ENCODE measurements around the gene TSPAN9.

GRCh38 chr12:3101309-3102024 is 24.3 kb downstream of the TSPAN9 start:
- TF ChIP-seq, protein P1, sequence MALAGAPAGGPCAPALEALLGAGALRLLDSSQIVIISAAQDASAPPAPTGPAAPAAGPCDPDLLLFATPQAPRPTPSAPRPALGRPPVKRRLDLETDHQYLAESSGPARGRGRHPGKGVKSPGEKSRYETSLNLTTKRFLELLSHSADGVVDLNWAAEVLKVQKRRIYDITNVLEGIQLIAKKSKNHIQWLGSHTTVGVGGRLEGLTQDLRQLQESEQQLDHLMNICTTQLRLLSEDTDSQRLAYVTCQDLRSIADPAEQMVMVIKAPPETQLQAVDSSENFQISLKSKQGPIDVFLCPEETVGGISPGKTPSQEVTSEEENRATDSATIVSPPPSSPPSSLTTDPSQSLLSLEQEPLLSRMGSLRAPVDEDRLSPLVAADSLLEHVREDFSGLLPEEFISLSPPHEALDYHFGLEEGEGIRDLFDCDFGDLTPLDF (CRISPR knock-in tag; IDR thresholded peaks at IDR 0.05), result no peak
- TF ChIP-seq ARHGAP35 (IDR thresholded peaks at IDR 0.05; ENCODE audit: partially characterized antibody), result no peak
- no peak for TF ChIP-seq POLR3A (IDR thresholded peaks at IDR 0.05; ENCODE audit: borderline replicate concordance, extremely low read depth, insufficient read depth, insufficient read length)
- no peak for TF ChIP-seq SREBF2 (CRISPR knock-in tag; IDR thresholded peaks at IDR 0.05)
- TF ChIP-seq CREM (IDR thresholded peaks at IDR 0.05; ENCODE audit: low read depth), result no peak
- TF ChIP-seq CBX8 (IDR thresholded peaks at IDR 0.05; ENCODE audit: borderline replicate concordance, extremely low read depth, low read depth, low read length, poor library complexity, severe bottlenecking), result no peak
- no peak for TF ChIP-seq MEIS2 (IDR thresholded peaks at IDR 0.05; ENCODE audit: partially characterized antibody)
- TF ChIP-seq, protein P2, sequence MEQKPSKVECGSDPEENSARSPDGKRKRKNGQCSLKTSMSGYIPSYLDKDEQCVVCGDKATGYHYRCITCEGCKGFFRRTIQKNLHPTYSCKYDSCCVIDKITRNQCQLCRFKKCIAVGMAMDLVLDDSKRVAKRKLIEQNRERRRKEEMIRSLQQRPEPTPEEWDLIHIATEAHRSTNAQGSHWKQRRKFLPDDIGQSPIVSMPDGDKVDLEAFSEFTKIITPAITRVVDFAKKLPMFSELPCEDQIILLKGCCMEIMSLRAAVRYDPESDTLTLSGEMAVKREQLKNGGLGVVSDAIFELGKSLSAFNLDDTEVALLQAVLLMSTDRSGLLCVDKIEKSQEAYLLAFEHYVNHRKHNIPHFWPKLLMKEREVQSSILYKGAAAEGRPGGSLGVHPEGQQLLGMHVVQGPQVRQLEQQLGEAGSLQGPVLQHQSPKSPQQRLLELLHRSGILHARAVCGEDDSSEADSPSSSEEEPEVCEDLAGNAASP (IDR thresholded peaks at IDR 0.05), result no peak

Data from K562 (cell line).